Effector CD8-positive, alpha-beta T cell (primary cell): ENCODE data around the gene MSANTD2.

Experiments
- DNase-seq: peaks from one replicate; lab custom pipeline; 2025; lab: John Stamatoyannopoulos, UW

The MSANTD2 gene

GRCh38 chr11:124732230-124732629, 68.0 kb downstream of the MSANTD2 start:
- DNase-seq = no peak

GRCh38 chr11:124729571-124729970, 70.6 kb downstream of the MSANTD2 start:
- no peak for DNase-seq

DNA sequence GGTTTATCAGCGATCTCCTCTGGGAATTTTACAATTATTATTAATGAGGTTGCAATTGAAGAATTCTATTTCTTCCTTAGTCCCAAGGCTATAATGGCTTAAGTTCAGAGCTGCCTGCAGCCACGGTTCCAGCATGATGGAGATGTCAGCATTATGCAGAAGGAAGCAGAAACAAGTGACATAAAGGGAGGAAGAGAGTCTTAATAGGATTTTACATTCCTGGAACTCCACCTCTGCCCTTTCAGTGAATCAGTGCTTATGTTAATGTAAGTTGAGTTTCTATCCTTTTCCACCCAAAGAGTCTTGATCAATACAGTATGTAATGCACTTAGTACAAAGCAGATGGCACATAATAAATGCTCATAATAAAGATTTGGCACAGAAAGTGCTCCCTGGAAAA, 72.1 kb downstream of the MSANTD2 start:
- no peak for DNase-seq

GRCh38 chr11:124727474-124727873, 72.7 kb downstream of the MSANTD2 start:
- DNase-seq = no peak

- no peak for DNase-seq
Measured at GRCh38 chr11:124725719-124726105, 74.5 kb downstream of the MSANTD2 start.

DNA sequence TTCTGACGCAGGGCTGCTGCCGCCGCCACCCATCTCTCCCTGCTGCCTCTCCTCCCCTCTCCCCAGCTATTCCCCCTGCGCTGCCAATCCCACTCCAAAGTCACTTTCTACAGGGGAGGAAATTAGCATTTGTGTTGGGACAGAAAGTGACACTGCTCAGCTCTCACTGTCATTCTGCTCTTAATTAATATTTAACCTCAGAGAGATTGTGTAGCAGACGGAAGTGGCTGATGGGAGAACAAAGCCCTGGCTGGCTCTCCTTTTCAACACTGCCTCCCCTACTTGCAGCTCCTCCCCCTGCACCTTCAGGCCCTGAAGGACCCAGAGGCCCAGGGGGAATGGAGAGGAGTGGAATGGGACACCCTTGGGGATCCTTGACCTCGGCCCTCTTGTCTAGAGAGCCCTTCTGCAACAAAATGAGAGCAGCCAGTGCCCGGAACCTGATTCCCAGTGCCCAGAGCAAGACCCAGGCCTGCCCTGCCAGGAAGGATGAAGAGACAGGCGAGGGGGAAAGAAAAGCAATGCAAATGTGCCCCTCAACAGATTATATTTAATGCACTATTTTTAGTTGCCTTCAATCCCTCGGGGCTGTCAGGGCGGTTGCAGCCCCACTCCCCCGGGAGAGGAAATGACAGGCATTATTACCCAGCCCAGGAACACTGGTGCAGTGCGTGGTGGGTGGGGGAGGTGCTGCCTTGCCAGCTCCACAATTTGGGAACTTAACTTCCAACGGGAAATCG, 75.1 kb downstream of the MSANTD2 start:
- no peak for DNase-seq

DNA sequence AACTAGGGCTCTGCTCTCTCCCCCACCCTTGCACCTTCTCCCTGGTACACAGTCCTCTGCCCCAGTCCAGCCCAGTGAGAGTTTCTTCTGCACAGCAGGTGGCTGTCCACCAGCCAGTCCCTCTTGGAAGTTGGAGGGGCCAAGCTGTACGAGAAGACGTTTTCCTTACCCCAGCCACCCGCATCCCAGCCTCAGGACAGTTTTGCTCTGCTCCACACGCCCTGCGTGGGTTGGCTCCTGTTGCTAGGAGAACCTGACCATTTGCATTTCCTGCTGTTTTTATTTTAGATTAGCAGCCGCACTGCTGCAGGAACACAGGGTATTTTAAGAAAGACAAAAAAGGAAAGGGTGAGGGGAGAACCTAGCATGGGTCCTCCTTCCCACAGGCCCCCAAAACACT, 78.0 kb downstream of the MSANTD2 start:
- no peak for DNase-seq

GRCh38 chr11:124719534-124719933, 80.7 kb downstream of the MSANTD2 start:
- no peak for DNase-seq

DNA sequence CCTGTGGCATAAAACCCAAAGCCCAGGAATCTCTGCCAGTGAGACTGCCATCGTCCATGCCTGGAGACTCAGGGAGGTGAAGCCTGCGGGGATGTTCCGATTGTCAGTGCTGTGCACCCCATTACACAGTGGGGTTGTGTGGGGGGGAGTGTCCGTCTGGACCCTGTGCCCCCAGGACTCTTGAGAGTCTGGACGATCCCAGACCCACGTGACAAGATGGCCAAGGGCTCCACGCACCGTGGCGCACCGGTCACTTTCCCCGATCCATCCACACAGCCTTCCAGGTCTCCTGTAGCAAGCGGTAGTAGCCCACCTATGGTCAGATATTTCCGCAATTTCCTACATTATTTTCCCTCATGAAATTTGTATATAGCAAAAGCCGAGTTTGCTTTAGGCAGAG, 81.4 kb downstream of the MSANTD2 start:
- DNase-seq = no peak

- DNase-seq = peak; percentile 10
Measured at GRCh38 chr11:124717786-124718651, 82.2 kb downstream of the MSANTD2 start.

DNA sequence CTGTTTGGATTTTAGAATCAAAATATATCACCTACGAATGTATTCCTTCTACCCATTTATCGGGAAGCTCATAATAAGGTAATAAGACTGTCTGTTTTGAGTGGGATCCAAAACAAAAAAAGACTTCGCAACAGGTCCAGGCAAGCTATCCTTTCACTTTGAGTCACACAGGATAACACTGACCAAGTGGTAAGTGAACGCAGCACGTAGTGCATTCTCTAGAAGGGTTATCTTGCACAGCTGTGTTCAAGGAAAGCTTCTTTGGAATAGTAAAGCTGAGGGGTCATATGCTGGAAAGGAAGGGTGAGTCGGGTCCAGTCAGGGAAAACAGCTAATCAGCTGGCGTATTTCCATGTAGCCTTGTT, 82.8 kb downstream of the MSANTD2 start:
- DNase-seq = no peak

DNA sequence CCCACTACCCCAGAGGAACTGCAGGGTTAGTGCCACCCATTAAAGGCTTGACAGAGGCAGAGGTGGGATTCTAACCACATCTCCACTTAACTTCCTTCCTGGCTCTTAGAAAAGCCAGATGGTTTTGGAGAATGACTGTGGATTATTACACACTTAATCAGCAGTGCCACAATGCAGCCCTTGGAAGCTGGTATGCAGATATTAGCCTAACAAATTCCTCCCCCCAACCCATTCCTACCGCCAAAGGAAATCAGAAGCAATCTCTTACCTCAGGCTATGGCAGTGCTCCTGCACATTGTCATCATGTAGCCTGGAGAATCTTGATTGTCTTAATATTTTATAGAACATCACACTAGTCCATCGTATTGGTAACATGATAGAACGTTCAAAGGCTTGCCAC, 83.6 kb downstream of the MSANTD2 start:
- DNase-seq = no peak
